HepG2 (cell line): ENCODE results near the gene ANP32A. TPM values are rescaled to one million over a fixed set of nuclear protein-coding genes. Genes with fewer than 3 reads are reported as not detected.

Source experiments
- AHR ChIP-seq: IDR thresholded peaks from 2 replicates; pipeline ENCODE4 v1.6.1; 2018; ENCODE audit warnings: missing genetic modification reagents, missing compliant biosample characterization
- CCAR2 ChIP-seq: fragments of 200-400 bp; formaldehyde crosslinking; optimal IDR thresholded peaks from 2 replicates; pipeline ENCODE3; 2018; ENCODE audit warnings: low read depth, mild to moderate bottlenecking, low read length, moderate library complexity
- EP300 ChIP-seq, 3 experiments: sonication (generic) in 1 of 3; formaldehyde crosslinking in 1 of 3; IDR thresholded peaks; 2 replicates each; pipeline versions ENCODE4 v1.5.1 to v1.6.1; 2011 to 2020; ENCODE audit warnings: low read depth in 2 of 3, low read length in 2 of 3, borderline replicate concordance in 1 of 3, improper control_type of control experiment in 1 of 3, mild to moderate bottlenecking in 1 of 3, missing genetic modification reagents in 1 of 3, moderate library complexity in 1 of 3
- KDM2A ChIP-seq: sonication (generic); formaldehyde crosslinking; IDR thresholded peaks from 2 replicates; pipeline ENCODE4 v1.4.0; 2020; ENCODE audit warnings: low read depth, missing genetic modification reagents, borderline replicate concordance
- SNAPC4 ChIP-seq: sonication (generic); formaldehyde crosslinking; IDR thresholded peaks from 2 replicates; pipeline ENCODE4 v1.4.0; 2020; ENCODE audit warnings: mild to moderate bottlenecking, missing genetic modification reagents
- TBX2 ChIP-seq: sonication (generic); formaldehyde crosslinking; IDR thresholded peaks from 2 replicates; pipeline ENCODE4 v1.5.0; 2020; ENCODE audit warnings: missing genetic modification reagents, mild to moderate bottlenecking, borderline replicate concordance
- ZNF136 ChIP-seq: sonication (generic); formaldehyde crosslinking; IDR thresholded peaks from 2 replicates; pipeline ENCODE4 v1.8.1; 2022; ENCODE audit warnings: low read depth, mild to moderate bottlenecking, moderate library complexity, missing genetic modification reagents
- ZNF576 ChIP-seq: sonication (generic); formaldehyde crosslinking; IDR thresholded peaks from 2 replicates; pipeline ENCODE4 v1.4.0; 2020; ENCODE audit warnings: mild to moderate bottlenecking, missing genetic modification reagents
- ZNF660 ChIP-seq: sonication (generic); formaldehyde crosslinking; IDR thresholded peaks from 2 replicates; pipeline ENCODE4 v1.5.1; 2020; ENCODE audit warnings: mild to moderate bottlenecking, low read depth, missing genetic modification reagents, borderline replicate concordance
- polyA plus RNA-seq, 8 experiments: library from polyadenylated mRNA; depleted of rRNA in 3 of 8; stranded (reverse) in 7 of 8; unstranded in 1 of 8; fragments of >200 nt; fragmentation: Illumina TruSeq in 4 of 8; extraction: Trizol in 4 of 8; gene quantifications; 2 replicates each; pipeline versions ENCODE4 v1.2.1 to v1.2.3, GENCODE V29; 2011 to 2016; ENCODE audit warnings: low read depth in 4 of 8, missing spikeins in 1 of 8, mixed read lengths in 1 of 8; ENCODE audit not compliant: insufficient read depth in 1 of 8
- total RNA-seq, 5 experiments: library from RNA; depleted of rRNA; stranded (reverse); fragments of >200 nt; fragmentation: Illumina TruSeq; extraction: Trizol; gene quantifications; 2 replicates each; pipeline ENCODE4 v1.2.3, GENCODE V29; 2016; ENCODE audit warnings: low read depth in 1 of 5
- TF ChIP-seq, protein P1 (sequence below): sonication (generic); formaldehyde crosslinking; IDR thresholded peaks from 2 replicates; pipeline ENCODE4 v1.5.1; 2020; ENCODE audit warnings: missing genetic modification reagents, mild to moderate bottlenecking, borderline replicate concordance
- TF ChIP-seq, protein P2 (sequence below): sonication (generic); formaldehyde crosslinking; IDR thresholded peaks from 2 replicates; pipeline ENCODE4 v1.4.0; 2020; ENCODE audit warnings: missing genetic modification reagents, borderline replicate concordance
- TF ChIP-seq, protein P3 (sequence below): sonication (generic); formaldehyde crosslinking; IDR thresholded peaks from 2 replicates; pipeline ENCODE4 v1.4.0; 2020; ENCODE audit warnings: missing genetic modification reagents
- TF ChIP-seq, protein P4 (sequence below): sonication (generic); formaldehyde crosslinking; conservative IDR thresholded peaks from 2 replicates; pipeline ENCODE4 v1.4.0; 2020; ENCODE audit warnings: missing genetic modification reagents

The ANP32A gene
- total and polyA plus RNA-seq, 2 of the 13 experiments (the other 11 are each of a cell fraction or from before 2014, with no cell fraction given): 60.6 to 206 TPM

DNA sequence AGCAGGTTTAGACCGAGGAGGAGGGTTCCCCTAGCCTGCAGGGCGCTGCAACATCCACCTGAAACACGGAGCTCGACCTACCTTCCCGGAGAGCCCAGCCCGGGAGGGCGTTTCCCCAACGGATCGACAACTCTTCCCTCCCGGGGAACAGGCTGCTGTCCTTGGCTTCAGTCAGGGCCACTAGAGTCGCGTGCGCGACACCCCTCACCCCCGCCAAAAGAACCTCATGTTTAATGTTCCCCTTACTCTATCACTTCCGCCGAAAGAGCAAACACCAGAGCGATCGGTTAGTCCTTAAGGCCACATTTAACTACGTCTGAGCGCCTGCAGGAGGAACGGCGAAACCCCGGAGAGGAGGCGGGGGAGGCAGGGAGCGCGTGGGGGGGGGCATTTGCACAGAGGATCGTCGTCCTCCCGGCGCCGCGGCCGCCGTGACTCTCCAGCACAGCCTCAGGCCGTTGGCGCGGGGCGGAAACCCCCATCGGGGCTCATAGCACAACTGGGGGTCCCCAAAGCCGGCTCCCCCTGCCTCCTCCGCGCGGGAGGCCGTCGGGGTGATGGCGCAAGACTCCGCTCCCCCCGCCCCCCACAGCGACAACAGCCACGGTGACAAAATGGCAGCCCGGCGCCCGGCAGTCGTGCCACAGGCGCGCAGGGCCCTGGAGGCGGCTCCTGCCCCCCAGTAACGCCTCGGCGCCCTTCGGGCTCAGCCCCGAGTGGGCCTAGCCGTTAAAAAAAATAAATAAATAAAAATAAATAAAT lies 3.2 kb downstream of the ANP32A start (continued):
- TF ChIP-seq, protein P1, sequence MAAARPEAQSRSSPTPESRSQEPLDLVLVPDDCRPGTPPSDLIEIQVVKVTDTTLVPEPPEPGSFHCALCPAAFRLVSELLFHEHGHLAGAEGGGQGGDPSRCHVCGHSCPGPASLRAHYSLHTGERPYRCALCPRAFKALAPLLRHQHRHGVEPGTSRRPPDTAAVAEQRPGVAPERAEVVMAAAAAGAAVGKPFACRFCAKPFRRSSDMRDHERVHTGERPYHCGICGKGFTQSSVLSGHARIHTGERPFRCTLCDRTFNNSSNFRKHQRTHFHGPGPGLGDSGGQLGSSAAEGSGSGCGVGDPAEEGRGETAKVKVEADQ (CRISPR knock-in tag): no peak
- TF ChIP-seq ZNF136 (CRISPR knock-in tag) (no peak), CCAR2 (no peak), EP300 (IDR thresholded peaks at IDR 0.05; ENCODE audit: low read depth in 2 of 2, low read length in 2 of 2) (no peak), EP300 (CRISPR knock-in tag; IDR thresholded peaks at IDR 0.05; ENCODE audit: borderline replicate concordance) (0 out of 2 replicates have a peak, but pooled peaks have one; percentile 7), TBX2 (CRISPR knock-in tag) (peak; percentile 49; the same call in 1 of the 2 replicates), KDM2A (CRISPR knock-in tag) (peak; percentile 0; the same call in 1 of the 2 replicates), SNAPC4 (CRISPR knock-in tag) (no peak), ZNF576 (CRISPR knock-in tag) (no peak), ZNF660 (CRISPR knock-in tag) (no peak), AHR (CRISPR knock-in tag) (no peak)
- TF ChIP-seq, protein P2, sequence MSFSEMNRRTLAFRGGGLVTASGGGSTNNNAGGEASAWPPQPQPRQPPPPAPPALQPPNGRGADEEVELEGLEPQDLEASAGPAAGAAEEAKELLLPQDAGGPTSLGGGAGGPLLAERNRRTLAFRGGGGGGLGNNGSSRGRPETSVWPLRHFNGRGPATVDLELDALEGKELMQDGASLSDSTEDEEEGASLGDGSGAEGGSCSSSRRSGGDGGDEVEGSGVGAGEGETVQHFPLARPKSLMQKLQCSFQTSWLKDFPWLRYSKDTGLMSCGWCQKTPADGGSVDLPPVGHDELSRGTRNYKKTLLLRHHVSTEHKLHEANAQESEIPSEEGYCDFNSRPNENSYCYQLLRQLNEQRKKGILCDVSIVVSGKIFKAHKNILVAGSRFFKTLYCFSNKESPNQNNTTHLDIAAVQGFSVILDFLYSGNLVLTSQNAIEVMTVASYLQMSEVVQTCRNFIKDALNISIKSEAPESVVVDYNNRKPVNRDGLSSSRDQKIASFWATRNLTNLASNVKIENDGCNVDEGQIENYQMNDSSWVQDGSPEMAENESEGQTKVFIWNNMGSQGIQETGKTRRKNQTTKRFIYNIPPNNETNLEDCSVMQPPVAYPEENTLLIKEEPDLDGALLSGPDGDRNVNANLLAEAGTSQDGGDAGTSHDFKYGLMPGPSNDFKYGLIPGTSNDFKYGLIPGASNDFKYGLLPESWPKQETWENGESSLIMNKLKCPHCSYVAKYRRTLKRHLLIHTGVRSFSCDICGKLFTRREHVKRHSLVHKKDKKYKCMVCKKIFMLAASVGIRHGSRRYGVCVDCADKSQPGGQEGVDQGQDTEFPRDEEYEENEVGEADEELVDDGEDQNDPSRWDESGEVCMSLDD: no peak
- TF ChIP-seq, protein P3, sequence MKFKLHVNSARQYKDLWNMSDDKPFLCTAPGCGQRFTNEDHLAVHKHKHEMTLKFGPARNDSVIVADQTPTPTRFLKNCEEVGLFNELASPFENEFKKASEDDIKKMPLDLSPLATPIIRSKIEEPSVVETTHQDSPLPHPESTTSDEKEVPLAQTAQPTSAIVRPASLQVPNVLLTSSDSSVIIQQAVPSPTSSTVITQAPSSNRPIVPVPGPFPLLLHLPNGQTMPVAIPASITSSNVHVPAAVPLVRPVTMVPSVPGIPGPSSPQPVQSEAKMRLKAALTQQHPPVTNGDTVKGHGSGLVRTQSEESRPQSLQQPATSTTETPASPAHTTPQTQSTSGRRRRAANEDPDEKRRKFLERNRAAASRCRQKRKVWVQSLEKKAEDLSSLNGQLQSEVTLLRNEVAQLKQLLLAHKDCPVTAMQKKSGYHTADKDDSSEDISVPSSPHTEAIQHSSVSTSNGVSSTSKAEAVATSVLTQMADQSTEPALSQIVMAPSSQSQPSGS (CRISPR knock-in tag): no peak
- TF ChIP-seq, protein P4, sequence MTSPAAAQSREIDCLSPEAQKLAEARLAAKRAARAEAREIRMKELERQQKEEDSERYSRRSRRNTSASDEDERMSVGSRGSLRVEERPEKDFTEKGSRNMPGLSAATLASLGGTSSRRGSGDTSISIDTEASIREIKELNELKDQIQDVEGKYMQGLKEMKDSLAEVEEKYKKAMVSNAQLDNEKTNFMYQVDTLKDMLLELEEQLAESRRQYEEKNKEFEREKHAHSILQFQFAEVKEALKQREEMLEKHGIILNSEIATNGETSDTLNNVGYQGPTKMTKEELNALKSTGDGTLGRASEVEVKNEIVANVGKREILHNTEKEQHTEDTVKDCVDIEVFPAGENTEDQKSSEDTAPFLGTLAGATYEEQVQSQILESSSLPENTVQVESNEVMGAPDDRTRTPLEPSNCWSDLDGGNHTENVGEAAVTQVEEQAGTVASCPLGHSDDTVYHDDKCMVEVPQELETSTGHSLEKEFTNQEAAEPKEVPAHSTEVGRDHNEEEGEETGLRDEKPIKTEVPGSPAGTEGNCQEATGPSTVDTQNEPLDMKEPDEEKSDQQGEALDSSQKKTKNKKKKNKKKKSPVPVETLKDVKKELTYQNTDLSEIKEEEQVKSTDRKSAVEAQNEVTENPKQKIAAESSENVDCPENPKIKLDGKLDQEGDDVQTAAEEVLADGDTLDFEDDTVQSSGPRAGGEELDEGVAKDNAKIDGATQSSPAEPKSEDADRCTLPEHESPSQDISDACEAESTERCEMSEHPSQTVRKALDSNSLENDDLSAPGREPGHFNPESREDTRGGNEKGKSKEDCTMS (CRISPR knock-in tag): no peak
